Measurements from ENCODE around the gene NCAPG2. TPM values are rescaled to one million over a fixed set of nuclear protein-coding genes. Genes with fewer than 3 reads are reported as not detected.

The NCAPG2 gene
- total RNA-seq, 4 donors from 2014 or later, result 4.2 to 6.2 (median 4.4) TPM

GRCh38 chr7:158620418-158620817, 84.2 kb downstream of the NCAPG2 start:
- intact Hi-C loops (cut with DNase I), result no loop called here
- H3K27me3 ChIP-seq, result no peaks in the 10 kb centered on the region
- WGBS, result 92% methylated on average over 5 of the region's 5 CpGs

DNA sequence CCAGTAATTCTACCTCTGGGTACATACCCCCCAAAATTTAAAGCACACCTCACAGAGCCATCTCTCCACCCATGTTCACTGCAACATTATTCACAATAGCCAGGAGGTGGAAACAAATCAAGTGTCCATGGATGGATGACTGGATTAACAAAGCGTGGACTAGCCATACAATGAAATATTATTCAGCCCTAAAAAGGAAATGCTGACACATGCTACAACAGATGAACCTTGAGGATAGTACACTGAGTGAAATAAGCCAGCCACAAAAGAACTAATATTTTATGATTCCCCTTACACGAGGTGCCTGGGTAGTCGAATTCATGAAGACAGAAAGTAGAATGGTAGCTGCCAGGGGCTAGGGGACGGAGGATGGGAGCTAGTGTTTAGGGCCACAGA, 85.9 kb downstream of the NCAPG2 start:
- H3K27ac ChIP-seq (replicated peaks in 1 of 4), result no peak overlapping the region
- intact Hi-C loops (cut with DNase I), result no loop called here
- H3K9me3 ChIP-seq, result no peaks in the 10 kb centered on the region
- no peaks in the 10 kb centered on the region for H3K36me3 ChIP-seq
- no peaks in the 10 kb centered on the region for H3K4me1 ChIP-seq
- no peaks in the 10 kb centered on the region for H3K27me3 ChIP-seq
- TF ChIP-seq EP300 (IDR thresholded peaks at IDR 0.05) (no peak), POLR2A (IDR thresholded peaks at IDR 0.05; ENCODE audit: low read depth) (no peak), POLR2AphosphoS5 (IDR thresholded peaks at IDR 0.05) (no peak)
- TF ChIP-seq, protein P1, sequence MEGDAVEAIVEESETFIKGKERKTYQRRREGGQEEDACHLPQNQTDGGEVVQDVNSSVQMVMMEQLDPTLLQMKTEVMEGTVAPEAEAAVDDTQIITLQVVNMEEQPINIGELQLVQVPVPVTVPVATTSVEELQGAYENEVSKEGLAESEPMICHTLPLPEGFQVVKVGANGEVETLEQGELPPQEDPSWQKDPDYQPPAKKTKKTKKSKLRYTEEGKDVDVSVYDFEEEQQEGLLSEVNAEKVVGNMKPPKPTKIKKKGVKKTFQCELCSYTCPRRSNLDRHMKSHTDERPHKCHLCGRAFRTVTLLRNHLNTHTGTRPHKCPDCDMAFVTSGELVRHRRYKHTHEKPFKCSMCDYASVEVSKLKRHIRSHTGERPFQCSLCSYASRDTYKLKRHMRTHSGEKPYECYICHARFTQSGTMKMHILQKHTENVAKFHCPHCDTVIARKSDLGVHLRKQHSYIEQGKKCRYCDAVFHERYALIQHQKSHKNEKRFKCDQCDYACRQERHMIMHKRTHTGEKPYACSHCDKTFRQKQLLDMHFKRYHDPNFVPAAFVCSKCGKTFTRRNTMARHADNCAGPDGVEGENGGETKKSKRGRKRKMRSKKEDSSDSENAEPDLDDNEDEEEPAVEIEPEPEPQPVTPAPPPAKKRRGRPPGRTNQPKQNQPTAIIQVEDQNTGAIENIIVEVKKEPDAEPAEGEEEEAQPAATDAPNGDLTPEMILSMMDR (IDR thresholded peaks at IDR 0.05), result no peak
- H3K4me3 ChIP-seq, result no peak overlapping the region
- no peak for DNase-seq (ENCODE audit: extremely low spot score)
- 94% methylated on average over 4 of the region's 4 CpGs for WGBS

More at GRCh38 chr7:158620418-158620817, 84.2 kb downstream of the NCAPG2 start:
- Histone ChIP-seq H3K4me3 (no peak overlapping the region), H3K36me3 (no peaks in the 10 kb centered on the region), H3K9me3 (no peaks in the 10 kb centered on the region), H3K4me1 (no peaks in the 10 kb centered on the region), H3K27ac (replicated peaks in 1 of 4) (no peak overlapping the region)
- TF ChIP-seq, protein P1 (IDR thresholded peaks at IDR 0.05), result no peak
- TF ChIP-seq POLR2A (IDR thresholded peaks at IDR 0.05; ENCODE audit: low read depth) (no peak), EP300 (IDR thresholded peaks at IDR 0.05) (no peak), POLR2AphosphoS5 (IDR thresholded peaks at IDR 0.05) (no peak)
- DNase-seq (ENCODE audit: extremely low spot score), result no peak

GRCh38 chr7:158617737-158618128, 86.9 kb downstream of the NCAPG2 start:
- Histone ChIP-seq H3K9me3 (no peaks in the 10 kb centered on the region), H3K27ac (replicated peaks in 1 of 4) (no peak overlapping the region), H3K36me3 (no peaks in the 10 kb centered on the region), H3K27me3 (no peaks in the 10 kb centered on the region), H3K4me3 (no peak overlapping the region), H3K4me1 (no peaks in the 10 kb centered on the region)
- intact Hi-C loops (cut with DNase I), result no loop called here
- no peak for TF ChIP-seq POLR2A (IDR thresholded peaks at IDR 0.05; ENCODE audit: low read depth)
- no peak for TF ChIP-seq EP300 (IDR thresholded peaks at IDR 0.05)
- TF ChIP-seq, protein P1 (IDR thresholded peaks at IDR 0.05), result no peak
- TF ChIP-seq POLR2AphosphoS5 (IDR thresholded peaks at IDR 0.05), result no peak
- 97% methylated on average over 3 of the region's 3 CpGs for WGBS
- no peak for DNase-seq (ENCODE audit: extremely low spot score)

DNA sequence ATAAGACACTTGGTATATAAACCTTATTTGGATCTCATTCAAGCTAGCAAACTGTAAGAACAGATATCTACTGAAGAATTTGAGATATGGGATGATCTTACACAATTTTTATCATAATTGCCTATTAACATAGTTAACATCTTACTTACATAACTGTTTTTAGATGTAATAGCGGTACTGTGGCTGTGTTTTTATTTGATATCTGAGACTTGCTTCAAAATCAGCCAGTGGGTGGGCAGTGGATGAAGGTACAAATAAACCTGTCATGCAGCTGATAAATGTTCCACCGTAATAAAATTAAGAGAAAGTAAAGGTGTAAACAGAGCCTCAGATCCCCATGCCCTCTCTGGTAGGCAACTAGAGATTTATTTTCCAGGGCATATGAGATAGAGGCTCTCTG, 88.6 kb downstream of the NCAPG2 start:
- no peak overlapping the region for H3K27ac ChIP-seq (replicated peaks in 1 of 4)
- no peak for DNase-seq (ENCODE audit: extremely low spot score)
- intact Hi-C loops (cut with DNase I), result no loop called here
- no peaks in the 10 kb centered on the region for H3K4me1 ChIP-seq
- TF ChIP-seq EP300 (IDR thresholded peaks at IDR 0.05) (no peak), POLR2AphosphoS5 (IDR thresholded peaks at IDR 0.05) (no peak), POLR2A (IDR thresholded peaks at IDR 0.05; ENCODE audit: low read depth) (no peak)
- TF ChIP-seq, protein P1 (IDR thresholded peaks at IDR 0.05), result no peak
- H3K4me3 ChIP-seq, result no peak overlapping the region
- 87% methylated on average over 2 of the region's 2 CpGs for WGBS
- H3K9me3 ChIP-seq, result no peaks in the 10 kb centered on the region
- no peaks in the 10 kb centered on the region for H3K36me3 ChIP-seq
- no peaks in the 10 kb centered on the region for H3K27me3 ChIP-seq

GRCh38 chr7:158614700-158615099, 89.9 kb downstream of the NCAPG2 start:
- TF ChIP-seq POLR2AphosphoS5 (IDR thresholded peaks at IDR 0.05), result no peak
- TF ChIP-seq, protein P1 (IDR thresholded peaks at IDR 0.05), result no peak
- no peak for TF ChIP-seq POLR2A (IDR thresholded peaks at IDR 0.05; ENCODE audit: low read depth)
- no peak for TF ChIP-seq EP300 (IDR thresholded peaks at IDR 0.05)
- Histone ChIP-seq H3K36me3 (no peaks in the 10 kb centered on the region), H3K4me1 (no peaks in the 10 kb centered on the region), H3K9me3 (no peaks in the 10 kb centered on the region), H3K4me3 (no peak overlapping the region), H3K27me3 (no peaks in the 10 kb centered on the region), H3K27ac (replicated peaks in 1 of 4) (no peak overlapping the region)
- DNase-seq (ENCODE audit: extremely low spot score), result no peak
- intact Hi-C loops (cut with DNase I), result no loop called here
- WGBS, result 44% methylated on average over 1 of the region's 1 CpG
